GM21576 (cell line): Measurements from ENCODE around the gene BABAM1.
"Not testable (repeated sequence)": the region's sequence is repeated elsewhere in the genome, so short reads cannot be mapped to it uniquely, and the experiment has no call there.

Experiments used
- ATAC-seq: cut with Tn5 transposase; IDR thresholded peaks from one replicate; pipeline ENCODE4 v1.9.1; 2021; ENCODE audit warnings: mild to moderate bottlenecking, moderate library complexity; ENCODE audit not compliant: unreplicated experiment

The BABAM1 gene

GRCh38 chr19:17268754-17269153 is 1.5 kb downstream of the BABAM1 start:
- ATAC-seq = no peak

DNA sequence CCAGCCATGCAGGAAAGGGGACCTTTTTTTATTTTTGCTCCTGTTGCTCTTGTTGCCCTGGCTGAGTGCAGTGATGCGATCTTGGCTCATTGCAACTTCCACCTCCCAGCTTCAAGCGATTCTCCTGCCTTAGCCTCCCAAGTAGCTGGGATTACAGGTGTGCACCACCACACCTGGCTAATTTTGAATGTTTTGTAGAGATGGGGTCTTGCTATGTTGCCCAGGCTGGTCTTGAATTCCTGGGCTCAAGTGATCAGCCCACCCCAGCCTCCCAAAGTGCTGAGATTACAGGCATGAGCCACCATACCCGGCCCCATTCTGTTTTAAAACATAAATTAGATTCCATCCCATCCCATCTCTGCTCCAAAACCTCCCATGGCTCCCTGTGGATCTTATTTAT is 7.6 kb downstream of the BABAM1 start:
- not testable (repeated sequence) for ATAC-seq

DNA sequence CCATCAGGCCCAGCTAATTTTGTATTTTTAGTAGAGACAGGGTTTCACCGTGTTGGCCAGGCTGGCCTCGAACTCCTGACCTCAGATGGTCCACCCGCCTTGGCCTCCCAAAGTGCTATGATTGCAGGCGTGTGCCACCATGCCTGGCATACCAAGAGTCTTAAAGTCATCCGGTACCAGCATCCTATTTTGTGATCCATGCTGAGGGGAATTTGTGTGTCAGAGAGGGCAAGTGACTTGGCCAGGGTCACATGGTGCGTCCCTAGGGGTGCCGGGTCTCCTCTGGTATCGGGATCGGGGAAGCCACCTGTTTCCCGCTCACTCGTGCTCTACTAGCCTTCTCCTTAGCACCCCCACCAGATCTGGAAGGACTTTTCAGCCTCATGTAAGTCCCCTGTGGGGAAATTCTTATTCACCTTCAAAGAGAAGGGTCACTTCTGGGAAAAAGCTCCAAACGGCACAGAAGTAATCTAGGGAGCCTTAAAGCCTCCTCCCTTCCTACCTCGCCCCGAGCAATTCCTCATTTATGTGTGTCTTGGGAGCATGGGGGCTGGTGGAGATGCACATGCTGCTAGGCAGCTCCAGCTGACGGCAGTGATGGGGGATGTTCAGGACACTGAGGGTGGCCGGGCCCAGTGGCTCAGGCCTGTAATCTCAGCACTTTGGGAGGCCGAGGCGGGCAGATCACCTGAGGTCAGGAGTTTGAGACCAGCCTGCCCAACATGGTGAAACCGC is 8.4 kb downstream of the BABAM1 start:
- ATAC-seq = no peak

DNA sequence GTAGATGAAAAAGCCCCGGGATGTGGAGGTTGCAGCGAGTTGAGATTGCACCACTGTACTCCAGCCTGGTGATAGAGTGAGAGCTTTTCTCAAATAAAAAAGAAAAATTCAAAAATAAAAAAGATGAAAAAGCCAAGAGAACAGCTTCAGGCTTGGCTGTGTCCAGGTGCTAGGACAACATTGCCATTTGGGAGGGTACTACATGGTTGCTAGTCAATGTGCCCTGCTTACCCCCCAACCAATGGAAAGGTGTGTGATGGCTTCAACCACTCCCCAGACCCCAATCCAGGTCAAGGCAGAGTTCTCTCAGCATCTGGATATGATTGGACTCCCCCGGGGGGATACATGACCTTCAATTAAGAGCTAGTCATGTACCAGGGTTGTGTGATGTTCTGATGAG is 12.2 kb downstream of the BABAM1 start:
- ATAC-seq = no peak

DNA sequence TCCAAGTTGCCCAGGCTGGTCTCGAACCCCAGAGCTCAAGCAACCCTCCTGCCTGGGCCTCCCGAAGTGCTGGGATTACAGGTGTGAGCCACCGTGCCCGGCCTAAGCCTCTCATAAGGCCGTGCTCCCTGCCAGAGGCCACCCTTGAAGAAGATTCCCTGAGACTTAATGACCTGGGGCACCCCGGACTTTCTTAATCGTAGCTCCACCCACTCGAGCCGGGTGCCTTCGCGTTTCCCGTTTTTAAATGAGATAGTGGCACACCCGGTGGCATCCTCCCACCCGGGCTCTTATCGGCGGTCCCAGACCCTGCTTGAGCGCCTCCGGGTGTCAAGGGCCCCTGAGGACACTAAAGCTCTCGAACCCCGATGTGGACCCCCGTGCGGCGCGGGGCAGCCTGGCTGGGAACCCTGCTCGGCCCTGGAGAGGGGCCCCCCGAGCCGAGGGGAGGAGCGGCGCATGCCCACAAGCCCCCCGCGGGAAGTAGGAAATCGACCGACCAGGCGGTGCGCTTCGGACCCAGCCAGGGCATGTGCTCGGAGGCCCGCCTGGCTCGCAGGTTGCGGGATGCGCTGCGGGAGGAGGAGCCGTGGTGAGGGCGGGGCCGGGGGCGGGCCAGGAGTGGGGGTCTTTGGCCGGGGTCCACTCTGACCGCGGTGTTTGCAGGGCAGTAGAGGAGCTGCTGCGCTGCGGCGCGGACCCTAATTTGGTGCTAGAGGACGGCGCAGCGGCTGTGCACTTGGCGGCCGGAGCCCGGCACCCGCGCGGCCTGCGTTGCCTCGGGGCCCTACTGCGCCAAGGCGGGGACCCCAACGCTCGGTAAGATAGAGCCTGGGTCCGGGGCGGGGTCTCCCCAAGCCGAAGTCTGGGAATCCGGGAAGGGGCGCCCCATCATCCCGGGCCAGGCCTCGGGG is 14.4 kb downstream of the BABAM1 start, which contains the start of gene ANKLE1:
Gene ANKLE1 (plus strand): TSS at position 511 of the 914 bp plus-strand sequence. CDS start 20 bp downstream, at position 531.
- ATAC-seq = no peak

- ATAC-seq = peak; percentile 67
Observed at GRCh38 chr19:17282488-17283125, 15.4 kb downstream of the BABAM1 start.

DNA sequence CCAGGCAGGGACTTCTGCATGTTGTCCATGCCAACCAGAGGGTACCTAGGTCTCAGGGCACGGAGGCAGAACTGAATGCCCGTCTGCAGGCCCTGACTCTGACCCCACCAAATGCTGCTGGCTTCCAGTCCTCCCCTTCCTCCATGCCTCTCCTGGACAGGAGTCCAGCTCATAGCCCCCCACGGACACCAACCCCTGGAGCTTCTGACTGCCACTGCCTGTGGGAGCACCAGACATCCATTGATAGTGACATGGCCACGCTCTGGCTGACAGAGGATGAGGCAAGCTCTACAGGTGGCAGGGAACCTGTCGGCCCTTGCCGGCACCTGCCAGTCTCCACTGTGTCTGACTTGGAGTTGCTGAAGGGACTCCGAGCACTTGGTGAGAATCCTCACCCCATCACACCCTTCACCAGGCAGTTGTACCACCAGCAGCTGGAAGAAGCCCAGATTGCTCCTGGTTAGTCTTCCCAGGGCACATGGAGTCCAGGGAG is 16.3 kb downstream of the BABAM1 start:
- no peak for ATAC-seq

DNA sequence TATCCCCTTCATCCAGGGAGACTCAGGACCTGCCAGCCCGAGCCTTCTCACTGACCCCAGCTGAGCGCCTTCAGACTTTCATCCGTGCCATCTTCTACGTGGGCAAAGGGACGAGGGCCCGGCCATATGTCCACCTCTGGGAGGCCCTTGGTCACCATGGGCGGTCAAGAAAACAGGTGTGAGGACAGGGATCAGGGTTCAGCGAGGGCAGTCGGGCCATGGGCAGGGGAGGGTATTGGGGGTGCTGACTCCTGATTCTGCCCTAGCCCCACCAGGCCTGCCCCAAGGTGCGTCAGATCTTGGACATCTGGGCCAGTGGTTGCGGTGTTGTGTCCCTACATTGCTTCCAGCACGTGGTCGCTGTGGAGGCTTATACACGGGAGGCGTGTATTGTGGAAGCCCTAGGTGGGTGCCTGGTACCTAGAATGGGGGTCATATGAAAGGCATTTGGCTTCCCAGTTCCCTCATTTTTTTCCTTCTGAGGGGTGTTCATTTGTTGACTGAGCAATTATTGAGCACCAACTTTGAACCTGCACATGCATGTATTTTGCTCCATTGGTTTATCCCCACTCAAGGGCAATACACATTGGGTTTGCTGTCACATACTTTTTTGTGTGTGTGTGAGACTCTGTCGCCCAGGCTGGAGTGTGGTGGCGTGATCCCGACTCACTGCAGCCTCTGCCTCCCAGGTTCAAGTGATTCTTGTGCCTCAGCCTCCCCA is 18.3 kb downstream of the BABAM1 start:
- ATAC-seq = no peak

- ATAC-seq = no peak
Observed at GRCh38 chr19:17286263-17286662, 19.0 kb downstream of the BABAM1 start.

- ATAC-seq = no peak
Observed at GRCh38 chr19:17286752-17287151, 19.5 kb downstream of the BABAM1 start.

GRCh38 chr19:17289489-17289888 is 22.2 kb downstream of the BABAM1 start:
- ATAC-seq = no peak

DNA sequence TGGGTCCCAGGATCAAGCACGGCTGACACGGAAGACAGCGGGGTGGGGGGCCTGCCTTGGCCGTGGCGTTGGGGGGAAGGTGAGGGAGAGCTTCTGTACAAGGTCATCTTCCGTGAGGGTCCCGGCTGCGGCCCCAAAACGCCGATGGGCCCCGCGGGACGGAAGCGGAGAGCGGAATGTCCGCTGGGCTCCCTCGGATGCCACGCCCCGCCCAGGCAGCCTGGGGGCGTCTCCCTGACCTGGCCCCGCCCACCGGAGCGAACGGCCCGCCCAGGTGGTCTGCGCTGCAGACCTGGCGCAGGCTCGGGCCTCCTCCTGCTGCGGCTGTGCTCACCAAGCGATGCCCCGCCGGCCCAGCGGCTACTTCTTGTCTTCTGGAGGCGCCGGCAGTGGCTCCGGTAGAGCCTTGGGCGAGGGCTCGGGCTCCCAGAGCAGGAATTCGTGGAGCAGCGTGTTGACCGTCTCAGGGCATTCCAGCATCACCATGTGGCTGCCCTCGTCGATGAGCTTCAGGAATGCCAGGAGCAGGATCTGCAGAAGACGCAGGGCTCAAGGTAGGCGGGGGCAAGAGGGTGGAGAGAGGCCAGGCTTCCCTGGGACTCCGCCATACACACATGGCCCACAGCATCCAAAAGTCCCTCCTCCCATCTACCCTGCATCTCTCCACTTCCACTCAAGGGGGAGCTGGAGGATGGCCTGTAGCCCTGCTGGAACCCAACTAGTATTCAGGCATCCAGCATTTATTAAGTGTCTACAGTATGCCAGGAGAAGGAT is 25.2 kb downstream of the BABAM1 start:
- peak; percentile 66 for ATAC-seq

DNA sequence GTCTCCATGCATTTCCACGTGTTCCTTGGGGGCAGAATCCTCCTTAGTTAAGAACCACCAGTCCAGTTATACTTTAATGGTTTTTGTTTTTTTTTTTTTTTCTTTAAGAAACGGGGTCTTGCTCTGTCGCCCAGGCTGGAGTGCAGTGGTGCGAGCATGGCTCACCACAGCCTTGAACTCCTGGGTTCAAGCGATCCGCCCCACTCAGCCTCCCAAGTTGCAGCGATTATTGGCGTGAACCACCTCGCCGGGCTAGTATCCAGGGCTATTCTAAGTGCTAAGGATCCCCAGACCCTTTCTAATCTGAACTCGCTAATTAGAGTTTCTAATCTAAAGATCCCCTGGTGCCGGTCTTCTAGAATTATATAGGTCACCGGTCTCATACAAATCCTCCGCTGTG is 26.4 kb downstream of the BABAM1 start:
- ATAC-seq = no peak

DNA sequence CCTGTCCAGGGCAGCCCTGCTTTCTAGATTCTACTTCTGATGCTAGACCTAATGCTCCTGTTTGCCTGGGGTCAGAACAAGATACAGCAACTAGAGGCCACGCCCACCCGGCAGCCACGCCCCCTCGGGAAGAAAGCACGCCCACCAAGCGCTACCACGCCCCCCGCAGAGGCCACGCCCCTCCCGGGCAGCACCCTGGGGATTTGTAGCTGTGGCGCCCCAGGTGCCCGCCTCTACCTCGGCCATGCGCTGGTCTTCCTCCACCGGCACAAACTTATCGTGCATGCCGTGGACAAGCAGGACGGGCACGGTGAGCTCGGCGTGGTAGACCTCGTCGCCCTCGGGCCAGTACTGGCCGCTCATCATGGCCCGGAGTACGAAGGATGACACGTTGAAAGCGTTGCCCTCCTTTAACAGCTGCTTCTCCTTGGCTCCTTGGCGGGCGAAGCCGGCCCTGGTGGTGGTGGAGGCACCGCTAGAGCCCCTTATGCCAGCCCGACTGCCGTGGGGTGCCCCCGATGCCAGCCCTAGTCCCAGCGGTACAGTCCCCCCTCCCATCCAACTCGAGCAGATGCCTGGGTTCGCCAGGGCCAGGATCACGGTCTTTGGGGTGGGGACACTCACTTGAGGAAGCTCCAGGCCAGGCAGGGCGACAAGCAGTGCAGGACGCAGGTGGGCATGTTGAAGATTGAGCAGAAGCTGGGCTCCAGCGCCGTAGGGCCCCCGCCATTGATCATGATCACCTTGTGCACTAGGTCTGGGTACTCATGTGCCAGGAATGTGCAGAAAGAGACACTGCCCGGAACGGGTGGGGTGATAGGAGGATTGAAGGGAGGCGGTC is 27.0 kb downstream of the BABAM1 start:
- ATAC-seq = no peak

DNA sequence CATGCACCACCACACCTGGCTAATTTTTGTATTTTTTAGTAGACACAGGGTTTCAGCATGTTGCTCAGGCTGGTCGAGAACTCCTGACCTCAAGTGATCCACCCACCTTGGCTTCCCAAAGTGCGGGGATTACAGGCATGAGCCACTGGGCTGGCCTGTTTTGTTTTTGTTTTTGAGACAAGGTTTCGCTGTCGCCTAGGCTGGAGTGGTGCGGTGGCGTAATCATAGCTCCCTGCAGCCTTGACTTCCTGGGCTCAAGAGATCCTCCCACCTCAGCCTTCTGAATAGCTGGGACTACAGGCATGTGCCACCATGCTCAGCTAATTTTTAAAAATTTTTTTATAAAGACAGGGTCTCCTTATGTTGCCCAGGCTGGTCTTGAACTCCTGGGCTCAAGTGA is 28.3 kb downstream of the BABAM1 start:
- ATAC-seq = not testable (repeated sequence)

- no peak for ATAC-seq
Observed at GRCh38 chr19:17296273-17296672, 29.0 kb downstream of the BABAM1 start.

- ATAC-seq = no peak
Observed at GRCh38 chr19:17296976-17297375, 29.7 kb downstream of the BABAM1 start.

DNA sequence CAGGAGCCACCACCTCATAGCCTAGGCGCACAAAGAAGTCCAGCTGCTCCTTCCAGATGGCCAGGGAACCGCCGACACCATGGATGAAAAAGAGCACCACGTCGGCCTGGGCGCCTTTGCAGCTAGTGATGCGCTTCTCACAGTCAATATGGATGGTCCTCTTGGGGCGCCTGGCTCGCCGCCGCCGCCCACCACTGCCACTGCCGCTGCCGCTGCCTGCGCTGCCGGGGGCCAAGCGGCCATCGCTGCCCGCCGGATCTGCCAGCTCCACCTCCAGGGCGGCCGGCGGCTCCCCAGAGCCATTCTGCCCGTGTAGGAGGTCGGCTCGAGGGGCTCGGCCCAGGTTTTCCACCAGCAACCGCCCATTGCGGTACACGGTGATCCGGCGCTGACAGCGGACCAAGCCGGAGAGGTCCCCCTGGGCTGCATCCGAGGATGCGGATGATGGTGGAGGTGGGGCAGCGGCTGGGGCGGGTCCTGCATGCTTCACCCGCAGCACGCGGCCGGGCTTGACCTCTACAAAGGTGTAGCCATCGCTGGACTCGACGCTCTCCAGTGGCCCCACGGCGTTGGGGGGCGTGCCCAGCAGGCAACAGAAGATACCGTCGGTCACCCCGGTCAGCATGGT is 33.9 kb downstream of the BABAM1 start:
- ATAC-seq = no peak
